Nephron (organoid): ENCODE data around the gene PEX11G.

Source experiments
- H3K27ac Mint-ChIP-seq, 3 experiments: 2 replicates each; pipeline ENCODE4 v1.8.0; 2020; ENCODE audit warnings: mixed read lengths in 3 of 3, mild to moderate bottlenecking in 2 of 3, moderate library complexity in 1 of 3
- H3K27me3 Mint-ChIP-seq: 2 replicates; pipeline ENCODE4 v1.8.0; 2021; ENCODE audit warnings: low read depth, mild to moderate bottlenecking, moderate library complexity, mixed read lengths
- H3K36me3 Mint-ChIP-seq: 2 replicates; pipeline ENCODE4 v1.8.0; 2020; ENCODE audit warnings: low read depth, mixed read lengths
- H3K4me1 Mint-ChIP-seq: 2 replicates; pipeline ENCODE4 v1.8.0; 2020; ENCODE audit warnings: mixed read lengths
- H3K4me3 Mint-ChIP-seq, 3 experiments: 2 replicates each; pipeline ENCODE4 v1.8.0; 2020; ENCODE audit warnings: mild to moderate bottlenecking in 3 of 3, mixed read lengths in 3 of 3, moderate library complexity in 2 of 3
- H3K9me3 Mint-ChIP-seq: 2 replicates; pipeline ENCODE4 v1.8.0; 2020; ENCODE audit warnings: mixed read lengths
- CTCF ChIP-seq, 3 experiments: fragments of 200-600 bp; sonication (generic); IDR thresholded peaks; one replicate each; pipeline ENCODE4 v1.5.0; 2021; ENCODE audit warnings: antibody characterized with exemption in 3 of 3; ENCODE audit not compliant: unreplicated experiment in 3 of 3

The PEX11G gene

GRCh38 chr19:7488736-7489353 is at the start of gene PEX11G:
PEX11G (minus strand) TSS chr19:7489035; CDS start chr19:7489010, 25 bp downstream.
- Mint-ChIP-seq H3K36me3 (no peaks in the 10 kb centered on the region), H3K4me1 (peaks cover 14% of the 10 kb centered on the region), H3K27ac (peak within 1 kb of the TSS; percentile 96 to 98 (median 97)), H3K9me3 (no peaks in the 10 kb centered on the region), H3K4me3 (peak within 1 kb of the TSS; percentile 77 to 87 (median 78)), H3K27me3 (no peaks in the 10 kb centered on the region)
- TF ChIP-seq CTCF (IDR thresholded peaks at IDR 0.05; ENCODE audit: unreplicated experiment in 3 of 3): no peak

GRCh38 chr19:7535998-7536695 is 47.3 kb upstream of the PEX11G start:
- H3K36me3 Mint-ChIP-seq: peaks cover 16% of the 10 kb centered on the region
- H3K27ac Mint-ChIP-seq: peak overlapping the region; percentile 46 to 56 (median 55)
- no peak for TF ChIP-seq CTCF (IDR thresholded peaks at IDR 0.05; ENCODE audit: unreplicated experiment in 3 of 3)
- H3K4me1 Mint-ChIP-seq: peaks cover 4% of the 10 kb centered on the region
- H3K27me3 Mint-ChIP-seq: no peaks in the 10 kb centered on the region
- H3K9me3 Mint-ChIP-seq: no peaks in the 10 kb centered on the region
- H3K4me3 Mint-ChIP-seq: peak overlapping the region; percentile 95 to 100 (median 99)

DNA sequence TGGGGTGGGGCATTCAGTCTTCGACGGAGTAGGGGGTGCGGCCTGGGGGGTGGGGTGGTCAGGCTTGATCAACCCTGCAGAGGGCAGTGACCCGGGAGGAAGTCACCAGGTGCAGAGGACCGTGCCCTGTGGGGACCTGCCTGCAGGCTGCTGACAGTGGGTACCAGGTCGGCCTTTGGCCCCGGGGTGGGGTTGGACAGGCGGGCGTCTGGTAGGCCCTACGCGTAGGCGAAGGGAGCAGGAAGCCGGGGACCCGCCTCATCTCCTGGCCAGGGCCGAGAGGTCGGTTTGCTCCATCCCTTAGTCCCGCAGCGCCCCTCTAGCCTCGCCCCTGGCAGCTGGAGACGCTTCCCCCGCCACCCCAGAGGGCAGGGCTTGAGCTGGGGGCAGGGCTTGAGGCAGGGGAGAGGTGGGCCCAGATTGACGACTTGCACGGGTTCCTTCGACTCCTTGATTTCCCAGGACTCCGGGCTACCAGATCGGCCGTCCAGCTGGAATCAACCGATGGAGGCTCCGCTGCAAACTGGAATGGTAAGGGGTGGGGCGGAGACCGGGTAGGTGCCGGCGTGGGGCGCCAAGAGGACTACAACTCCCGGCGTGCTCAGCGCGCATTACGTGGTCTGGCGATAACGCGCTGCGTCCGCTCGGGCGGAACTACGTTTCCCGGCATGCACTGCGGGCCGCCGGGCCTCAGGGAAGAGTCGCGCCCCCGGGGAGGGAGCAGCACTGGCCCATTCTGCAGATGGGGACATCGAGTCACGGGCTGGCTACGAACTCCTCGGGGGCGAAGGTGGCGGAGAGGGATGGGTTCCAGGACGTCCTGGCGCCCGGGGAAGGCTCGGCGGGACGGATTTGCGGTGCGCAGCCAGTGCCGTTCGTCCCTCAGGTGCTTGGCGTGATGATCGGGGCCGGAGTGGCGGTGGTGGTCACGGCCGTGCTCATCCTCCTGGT is 46.5 kb upstream of the PEX11G start, which contains the start of gene PNPLA6:
Gene PNPLA6 (plus strand): TSS at position 671 of the 951 bp plus-strand sequence. CDS start 72 bp downstream, at position 743.
- peak within 1 kb of the TSS; percentile 95 to 100 (median 99) for H3K4me3 Mint-ChIP-seq
- peak within 1 kb of the TSS; percentile 97 to 99 (median 97) for H3K27ac Mint-ChIP-seq
- peaks cover 14% of the 10 kb centered on the region for H3K36me3 Mint-ChIP-seq
- H3K4me1 Mint-ChIP-seq: peaks cover 4% of the 10 kb centered on the region
- no peaks in the 10 kb centered on the region for H3K27me3 Mint-ChIP-seq
- H3K9me3 Mint-ChIP-seq: no peaks in the 10 kb centered on the region
- TF ChIP-seq CTCF (IDR thresholded peaks at IDR 0.05; ENCODE audit: unreplicated experiment in 3 of 3): no peak

DNA sequence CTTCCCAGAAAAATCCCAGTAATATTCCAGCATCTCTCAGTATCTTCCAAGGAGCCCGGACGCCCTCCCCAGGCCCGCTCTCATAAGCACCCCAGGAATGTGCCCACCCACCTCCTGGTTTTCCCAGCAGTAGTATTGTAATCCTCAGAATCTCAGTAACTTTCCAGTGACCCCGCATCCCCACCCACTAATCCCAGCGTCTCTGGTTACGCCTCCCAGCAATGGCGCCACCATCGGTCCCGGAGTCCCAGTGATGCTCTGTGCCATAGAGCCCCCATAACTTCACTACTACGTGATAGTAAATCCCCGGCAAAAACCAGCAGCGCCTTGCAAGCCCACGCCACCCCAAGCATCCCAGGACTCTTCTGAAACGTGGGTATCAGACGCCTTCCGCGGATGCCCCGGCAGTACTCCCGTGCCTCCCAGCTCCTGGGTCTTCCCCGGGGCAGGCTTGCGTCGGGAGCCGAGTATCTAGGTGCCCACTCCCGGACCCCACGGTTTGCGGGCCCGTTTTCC is 45.8 kb upstream of the PEX11G start:
- H3K36me3 Mint-ChIP-seq: peaks cover 10% of the 10 kb centered on the region
- no peaks in the 10 kb centered on the region for H3K9me3 Mint-ChIP-seq
- TF ChIP-seq CTCF (IDR thresholded peaks at IDR 0.05; ENCODE audit: unreplicated experiment in 3 of 3): no peak
- peaks cover 4% of the 10 kb centered on the region for H3K4me1 Mint-ChIP-seq
- peak overlapping the region; percentile 95 to 100 (median 99) for H3K4me3 Mint-ChIP-seq
- no peaks in the 10 kb centered on the region for H3K27me3 Mint-ChIP-seq
- peak overlapping the region; percentile 97 to 99 (median 97) for H3K27ac Mint-ChIP-seq

DNA sequence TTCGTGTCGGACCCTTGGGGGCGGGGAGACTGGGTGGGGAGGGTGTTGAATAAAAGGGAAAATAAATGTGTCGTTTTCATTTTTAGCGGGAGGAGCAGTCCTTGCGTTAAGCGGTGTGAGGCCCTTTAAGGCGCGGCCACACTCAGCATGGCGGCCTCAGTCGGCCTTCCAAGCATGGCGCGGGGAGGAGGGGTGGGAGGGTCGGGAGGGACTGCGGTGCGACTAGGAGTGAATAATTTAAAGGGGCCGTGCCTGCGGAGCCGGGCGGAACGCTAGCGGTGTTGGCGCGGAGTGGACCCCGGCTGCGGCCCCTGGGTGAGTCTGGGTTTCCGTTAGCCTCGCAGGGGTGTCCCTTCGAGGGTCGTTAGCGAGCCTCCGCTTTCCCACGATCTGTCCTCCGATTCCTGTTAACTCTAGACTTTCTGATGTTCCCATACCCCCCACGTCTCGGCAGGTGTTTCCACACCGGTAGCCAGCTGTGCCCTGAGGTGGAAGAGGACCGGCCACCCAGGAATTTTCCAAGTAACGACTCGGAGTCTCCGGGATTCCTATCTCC is 45.2 kb upstream of the PEX11G start:
- no peaks in the 10 kb centered on the region for H3K27me3 Mint-ChIP-seq
- H3K9me3 Mint-ChIP-seq: no peaks in the 10 kb centered on the region
- H3K4me3 Mint-ChIP-seq: peak overlapping the region; percentile 95 to 100 (median 99)
- peak overlapping the region; percentile 97 to 99 (median 97) for H3K27ac Mint-ChIP-seq
- H3K4me1 Mint-ChIP-seq: peaks cover 4% of the 10 kb centered on the region
- no peak for TF ChIP-seq CTCF (IDR thresholded peaks at IDR 0.05; ENCODE audit: unreplicated experiment in 3 of 3)
- H3K36me3 Mint-ChIP-seq: peaks cover 12% of the 10 kb centered on the region
